Measurements from ENCODE around the gene DXO.

- TF ChIP-seq, protein P1, sequence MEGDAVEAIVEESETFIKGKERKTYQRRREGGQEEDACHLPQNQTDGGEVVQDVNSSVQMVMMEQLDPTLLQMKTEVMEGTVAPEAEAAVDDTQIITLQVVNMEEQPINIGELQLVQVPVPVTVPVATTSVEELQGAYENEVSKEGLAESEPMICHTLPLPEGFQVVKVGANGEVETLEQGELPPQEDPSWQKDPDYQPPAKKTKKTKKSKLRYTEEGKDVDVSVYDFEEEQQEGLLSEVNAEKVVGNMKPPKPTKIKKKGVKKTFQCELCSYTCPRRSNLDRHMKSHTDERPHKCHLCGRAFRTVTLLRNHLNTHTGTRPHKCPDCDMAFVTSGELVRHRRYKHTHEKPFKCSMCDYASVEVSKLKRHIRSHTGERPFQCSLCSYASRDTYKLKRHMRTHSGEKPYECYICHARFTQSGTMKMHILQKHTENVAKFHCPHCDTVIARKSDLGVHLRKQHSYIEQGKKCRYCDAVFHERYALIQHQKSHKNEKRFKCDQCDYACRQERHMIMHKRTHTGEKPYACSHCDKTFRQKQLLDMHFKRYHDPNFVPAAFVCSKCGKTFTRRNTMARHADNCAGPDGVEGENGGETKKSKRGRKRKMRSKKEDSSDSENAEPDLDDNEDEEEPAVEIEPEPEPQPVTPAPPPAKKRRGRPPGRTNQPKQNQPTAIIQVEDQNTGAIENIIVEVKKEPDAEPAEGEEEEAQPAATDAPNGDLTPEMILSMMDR (IDR thresholded peaks at IDR 0.05) = no peak
- TF ChIP-seq SIN3A (IDR thresholded peaks at IDR 0.05; ENCODE audit: borderline replicate concordance, insufficient read depth, low read depth, low read length) = no peak
These were observed 38.4 kb downstream of the DXO start for GRCh38 chr6:31933537-31933936.
